Endothelial cell of umbilical vein (primary cell): ENCODE measurements around the gene LMBR1L. TPM values are rescaled to one million over a fixed set of nuclear protein-coding genes. Genes with fewer than 3 reads are reported as not detected.
A peak's percentile ranks its signal among the peaks of the same experiment; 100 is the strongest.

ENCODE experiments used
- BruUV-seq: library from RNA; stranded (reverse); fragments of 400-500 nt; replicated peaks from 2 replicates; lab custom pipeline; 2021; lab: Mats Ljungman, UMichigan
- CTCF ChIA-PET: fragments of 300-600, 350-600 bp; sonication (Branson Sonifier 250); formaldehyde crosslinking; loops from one replicate; lab custom pipeline; 2021; ENCODE audit warnings: antibody characterized with exemption, inconsistent platforms; lab: Charles Lee
- POLR2A ChIA-PET: fragments of 300-600, 350-600 bp; sonication (Branson Sonifier 250); formaldehyde crosslinking; loops from one replicate; lab custom pipeline; 2021; ENCODE audit warnings: antibody characterized with exemption, inconsistent platforms; lab: Charles Lee
- DNase-seq: peaks from one replicate; pipeline ENCODE4 v3.0.0-alpha.2; 2011; ENCODE audit warnings: low read depth, low spot score
- FAIRE-seq: peaks from 2 replicates; lab custom pipeline; 2011; peaks lifted over from hg19 to GRCh38; lab: Jason Lieb, UNC
- H2AFZ ChIP-seq: 2 replicates; pipeline ENCODE4 v1.6.0; 2012; ENCODE audit warnings: low read depth, low read length, control low read depth, inconsistent platforms
- H3K27ac ChIP-seq: 2 replicates; pipeline ENCODE4 v1.5.1; 2011; ENCODE audit warnings: low read depth, mild to moderate bottlenecking, control low read depth, low read length, moderate library complexity; ENCODE audit not compliant: insufficient read depth
- H3K27me3 ChIP-seq, 2 experiments: 2 replicates each; pipeline versions ENCODE4 v1.6.0 to v1.6.1; 2011; ENCODE audit warnings: low read length in 2 of 2, mixed read lengths in 1 of 2; ENCODE audit not compliant: control insufficient read depth in 2 of 2, insufficient read depth in 2 of 2
- H3K36me3 ChIP-seq, 2 experiments: 2 replicates in 1 of 2; 3 replicates in 1 of 2; pipeline ENCODE4 v1.5.1; 2011; ENCODE audit warnings: low read length in 2 of 2, mild to moderate bottlenecking in 1 of 2, moderate library complexity in 1 of 2; ENCODE audit not compliant: control insufficient read depth in 2 of 2, insufficient read depth in 2 of 2; ENCODE audit errors: extremely low read depth in 1 of 2
- H3K4me1 ChIP-seq: 3 replicates; pipeline ENCODE4 v1.5.1; 2011; ENCODE audit warnings: mild to moderate bottlenecking, low read length; ENCODE audit not compliant: control insufficient read depth, insufficient read depth; ENCODE audit errors: extremely low read depth
- H3K4me2 ChIP-seq: 2 replicates; pipeline ENCODE4 v1.6.1; 2011; ENCODE audit warnings: low read length, control low read depth, mixed read lengths; ENCODE audit not compliant: insufficient read depth
- H3K4me3 ChIP-seq, 3 experiments: fragments of 200-600 bp in 1 of 3; sonication (generic), shearing (Covaris generic) in 1 of 3; replicated peaks in 1 of 3; 2 replicates each; pipeline ENCODE4 v1.5.1; 2011 to 2016; ENCODE audit warnings: control low read depth in 3 of 3, low read length in 3 of 3, mild to moderate bottlenecking in 2 of 3, inconsistent platforms in 1 of 3, low read depth in 1 of 3, moderate library complexity in 1 of 3; ENCODE audit not compliant: insufficient read depth in 1 of 3
- H3K79me2 ChIP-seq: 2 replicates; pipeline ENCODE4 v1.6.0; 2012; ENCODE audit warnings: low read length, inconsistent platforms; ENCODE audit not compliant: control insufficient read depth, insufficient read depth
- H3K9ac ChIP-seq: replicated peaks from 2 replicates; pipeline ENCODE3; 2011; ENCODE audit warnings: low read length, control low read depth; ENCODE audit not compliant: insufficient read depth; ENCODE audit errors: extremely low read depth
- H3K9me1 ChIP-seq: replicated peaks from 3 replicates; pipeline ENCODE4 v1.6.0; 2011; ENCODE audit warnings: mild to moderate bottlenecking, low read length; ENCODE audit not compliant: control insufficient read depth, insufficient read depth; ENCODE audit errors: extremely low read depth
- H3K9me3 ChIP-seq: replicated peaks from 2 replicates; pipeline ENCODE4 v1.5.1; 2012; ENCODE audit warnings: low read length, inconsistent platforms; ENCODE audit not compliant: control insufficient read depth, insufficient read depth
- H4K20me1 ChIP-seq: replicated peaks from 2 replicates; pipeline ENCODE3; 2011; ENCODE audit warnings: mild to moderate bottlenecking, low read length; ENCODE audit not compliant: control insufficient read depth, insufficient read depth; ENCODE audit errors: extremely low read depth
- CTCF ChIP-seq, 2 donors: IDR thresholded peaks; 1 replicate in 1 of 2; 2 replicates in 1 of 2; pipeline ENCODE4 v1.5.1; 2011; ENCODE audit warnings: low read length in 2 of 2, mild to moderate bottlenecking in 2 of 2, moderate library complexity in 2 of 2, control low read depth in 1 of 2, inconsistent platforms in 1 of 2, low read depth in 1 of 2; ENCODE audit not compliant: insufficient read depth in 1 of 2; ENCODE audit errors: extremely low read depth in 1 of 2
- GATA2 ChIP-seq: IDR thresholded peaks from 2 replicates; pipeline ENCODE4 v1.7.0; 2011; ENCODE audit warnings: low read depth, mild to moderate bottlenecking, moderate library complexity, mixed read lengths, low read length; ENCODE audit not compliant: insufficient read length, insufficient read depth
- POLR2AphosphoS5 ChIP-seq: IDR thresholded peaks from 2 replicates; pipeline ENCODE4 v1.6.1; 2012; ENCODE audit warnings: low read depth, mild to moderate bottlenecking, control low read depth, low read length, moderate library complexity; ENCODE audit not compliant: insufficient read depth
- dilution Hi-C: fragments of 300-500 bp; cut with MboI; formaldehyde crosslinking; loops from one replicate; pipeline ENCODE4 v1.15.0; 2019; ENCODE audit warnings: low sequenced_read_pairs; ENCODE audit not compliant: extremely low pct_ligation_motif_present
- intact Hi-C: fragments of 100-400 bp; cut with micrococcal nuclease; formaldehyde crosslinking; loops from one replicate; pipeline ENCODE4 v1.10.0; 2022
- polyA plus RNA-seq, 4 experiments: library from polyadenylated mRNA; depleted of rRNA in 3 of 4; stranded (reverse) in 3 of 4; unstranded in 1 of 4; fragments of >200 nt; gene quantifications; 2 replicates each; pipeline versions ENCODE4 v1.2.1 to v1.2.3, GENCODE V29; 2011 to 2012; ENCODE audit warnings: missing spikeins in 1 of 4
- total RNA-seq: library from RNA; stranded (reverse); gene quantifications from 2 replicates; pipeline ENCODE4 v1.2.3, GENCODE V29; 2021
- TF ChIP-seq, protein P1 (sequence below): IDR thresholded peaks from 2 replicates; pipeline ENCODE4 v1.6.1; 2011; ENCODE audit not compliant: insufficient read depth, insufficient read length

The LMBR1L gene
- total and polyA plus RNA-seq, 2 donors (not counting 3 experiments of a cell fraction or from before 2014, with no cell fraction given): 78.3 to 106 TPM

GRCh38 chr12:49061157-49061650 lies 49.4 kb downstream of the LMBR1L start:
- Histone ChIP-seq H3K9me3 (no peaks in the 10 kb centered on the region), H3K4me3 (peak overlapping the region; percentile 73 to 97 (median 77)), H3K36me3 (no peaks in the 10 kb centered on the region), H3K9ac (peak overlapping the region; percentile 97), H3K9me1 (no peaks in the 10 kb centered on the region), H2AFZ (peak overlapping the region; percentile 73), H3K27ac (peak overlapping the region; percentile 93), H3K79me2 (peaks cover 47% of the 10 kb centered on the region), H3K4me1 (peaks cover 32% of the 10 kb centered on the region), H4K20me1 (peaks cover 4% of the 10 kb centered on the region), H3K27me3 (no peaks in the 10 kb centered on the region), H3K4me2 (peak overlapping the region; percentile 72)
- no peak for FAIRE-seq
- intact Hi-C loops (loop anchor here (2.0 kb wide), 1 partner anchor 42 kb away; the partner anchor contains the start of gene PRKAG1), dilution Hi-C loops (no loop called here)
- no peak for DNase-seq
- TF ChIP-seq, protein P1, sequence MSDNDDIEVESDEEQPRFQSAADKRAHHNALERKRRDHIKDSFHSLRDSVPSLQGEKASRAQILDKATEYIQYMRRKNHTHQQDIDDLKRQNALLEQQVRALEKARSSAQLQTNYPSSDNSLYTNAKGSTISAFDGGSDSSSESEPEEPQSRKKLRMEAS: no peak
- TF ChIP-seq GATA2 (no peak), POLR2AphosphoS5 (no peak), CTCF (IDR thresholded peaks at IDR 0.05; ENCODE audit: extremely low read depth in 1 of 2, insufficient read depth in 1 of 2, low read depth in 1 of 2, low read length in 2 of 2) (no peak)
- POLR2A ChIA-PET: no interaction called here
- BruUV-seq: TSS peak; percentile 71
- CTCF ChIA-PET: interaction anchor here (0.9 kb wide), 1 partner anchor 27 kb away, joined by 3 read pairs; no protein-coding TSS in a partner anchor
